Measurements from ENCODE around the gene ITK. TPM values are rescaled to one million over a fixed set of nuclear protein-coding genes. Genes with fewer than 3 reads are reported as not detected.

Gene ITK
- total RNA-seq, 6 experiments from 2014 or later = not detected

- H3K27me3 Mint-ChIP-seq (ENCODE audit: insufficient read depth) = peaks cover 33% of the 10 kb centered on the region
- no peak for DNase-seq
- H3K36me3 Mint-ChIP-seq (ENCODE audit: low read depth) = no peaks in the 10 kb centered on the region
- no peaks in the 10 kb centered on the region for H3K4me1 Mint-ChIP-seq (ENCODE audit: low read depth)
- no peak for TF ChIP-seq CTCF (IDR thresholded peaks at IDR 0.05)
- H3K27ac Mint-ChIP-seq = no peak overlapping the region
- H3K9me3 Mint-ChIP-seq = no peaks in the 10 kb centered on the region
- no peak overlapping the region for H3K4me3 Mint-ChIP-seq
Observed at GRCh38 chr5:157159209-157159751, 21.4 kb upstream of the ITK start.

- TF ChIP-seq CTCF (IDR thresholded peaks at IDR 0.05) = no peak
- no peak for DNase-seq
- H3K4me3 Mint-ChIP-seq = no peak overlapping the region
- no peaks in the 10 kb centered on the region for H3K9me3 Mint-ChIP-seq
- H3K36me3 Mint-ChIP-seq (ENCODE audit: low read depth) = no peaks in the 10 kb centered on the region
- no peak overlapping the region for H3K27ac Mint-ChIP-seq
- no peaks in the 10 kb centered on the region for H3K4me1 Mint-ChIP-seq (ENCODE audit: low read depth)
- peaks cover 34% of the 10 kb centered on the region for H3K27me3 Mint-ChIP-seq (ENCODE audit: insufficient read depth)
Observed at GRCh38 chr5:157160001-157160400, 20.6 kb upstream of the ITK start.

- no peak for DNase-seq
- Mint-ChIP-seq H3K27ac (no peak overlapping the region), H3K4me3 (no peak overlapping the region), H3K27me3 (ENCODE audit: insufficient read depth) (peaks cover 39% of the 10 kb centered on the region), H3K4me1 (ENCODE audit: low read depth) (no peaks in the 10 kb centered on the region), H3K36me3 (ENCODE audit: low read depth) (no peaks in the 10 kb centered on the region), H3K9me3 (no peaks in the 10 kb centered on the region)
- TF ChIP-seq CTCF (IDR thresholded peaks at IDR 0.05) = no peak
Observed at GRCh38 chr5:157161996-157162395, 18.6 kb upstream of the ITK start.

- Mint-ChIP-seq H3K9me3 (no peaks in the 10 kb centered on the region), H3K27ac (no peak overlapping the region), H3K4me3 (no peak overlapping the region), H3K4me1 (ENCODE audit: low read depth) (peaks cover 7% of the 10 kb centered on the region), H3K36me3 (ENCODE audit: low read depth) (no peaks in the 10 kb centered on the region), H3K27me3 (ENCODE audit: insufficient read depth) (peaks cover 39% of the 10 kb centered on the region)
- DNase-seq = no peak
- TF ChIP-seq CTCF (IDR thresholded peaks at IDR 0.05) = no peak
Observed at GRCh38 chr5:157162919-157163510, 17.6 kb upstream of the ITK start.

- Mint-ChIP-seq H3K4me1 (ENCODE audit: low read depth) (peaks cover 7% of the 10 kb centered on the region), H3K27ac (no peak overlapping the region), H3K9me3 (no peaks in the 10 kb centered on the region), H3K4me3 (no peak overlapping the region), H3K36me3 (ENCODE audit: low read depth) (no peaks in the 10 kb centered on the region), H3K27me3 (ENCODE audit: insufficient read depth) (peaks cover 41% of the 10 kb centered on the region)
- no peak for DNase-seq
- TF ChIP-seq CTCF (IDR thresholded peaks at IDR 0.05) = no peak
Observed at GRCh38 chr5:157164521-157164920, 16.1 kb upstream of the ITK start.

Measured in HFFc6 (cell line).